Measurements from ENCODE around the gene HASPIN.
A peak's percentile ranks its signal among the peaks of the same experiment; 100 is the strongest.

Gene HASPIN

DNA sequence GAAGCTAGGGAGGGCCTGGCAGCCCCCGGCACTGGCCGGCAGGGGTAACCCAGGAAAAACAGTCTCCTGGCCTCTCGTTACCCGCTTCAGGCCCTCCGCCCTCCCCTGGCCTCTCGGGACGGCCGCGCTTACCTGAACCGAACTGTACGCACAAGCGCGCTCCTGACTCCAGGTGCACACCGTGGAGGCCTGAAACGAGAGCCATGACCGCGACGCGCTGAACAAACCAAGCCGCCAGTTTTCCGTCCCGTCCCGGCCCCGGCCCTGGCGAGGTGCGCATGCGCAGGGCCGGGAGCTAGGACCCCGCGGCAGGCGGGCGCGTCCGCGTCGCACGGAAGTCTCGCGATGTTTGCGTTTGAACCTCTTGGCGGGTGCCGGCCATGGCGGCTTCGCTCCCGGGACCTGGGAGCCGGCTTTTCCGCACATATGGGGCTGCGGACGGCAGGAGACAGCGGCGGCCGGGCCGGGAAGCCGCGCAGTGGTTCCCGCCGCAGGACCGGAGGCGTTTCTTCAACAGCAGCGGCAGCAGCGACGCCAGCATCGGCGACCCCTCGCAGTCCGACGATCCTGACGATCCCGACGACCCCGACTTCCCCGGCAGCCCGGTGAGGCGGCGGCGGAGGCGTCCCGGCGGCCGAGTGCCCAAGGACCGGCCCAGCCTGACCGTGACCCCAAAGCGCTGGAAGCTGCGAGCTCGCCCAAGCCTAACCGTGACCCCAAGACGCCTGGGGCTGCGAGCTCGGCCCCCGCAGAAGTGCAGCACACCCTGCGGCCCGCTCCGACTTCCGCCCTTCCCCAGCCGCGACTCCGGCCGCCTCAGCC is at the start of gene HASPIN:
HASPIN (plus strand) TSS at position 348 of the 822 bp plus-strand sequence; CDS start at position 381, 33 bp downstream.
- Histone ChIP-seq H3K4me3 (ENCODE audit: low read length) (peak within 1 kb of the TSS; percentile 97), H3K9me3 (ENCODE audit: control insufficient read depth, low read length) (no peaks in the 10 kb centered on the region), H3K27me3 (replicated peaks; ENCODE audit: control insufficient read depth, insufficient read depth, low read length) (no peaks in the 10 kb centered on the region), H3K4me1 (ENCODE audit: control insufficient read depth, insufficient read depth, low read length) (peaks cover 37% of the 10 kb centered on the region), H3K36me3 (ENCODE audit: control insufficient read depth, insufficient read depth, low read length, severe bottlenecking) (peaks cover under 1% of the 10 kb centered on the region), H3K9ac (ENCODE audit: low read length) (peak within 1 kb of the TSS; percentile 98)
- DNase-seq (ENCODE audit: low read depth) = peak; percentile 97

DNA sequence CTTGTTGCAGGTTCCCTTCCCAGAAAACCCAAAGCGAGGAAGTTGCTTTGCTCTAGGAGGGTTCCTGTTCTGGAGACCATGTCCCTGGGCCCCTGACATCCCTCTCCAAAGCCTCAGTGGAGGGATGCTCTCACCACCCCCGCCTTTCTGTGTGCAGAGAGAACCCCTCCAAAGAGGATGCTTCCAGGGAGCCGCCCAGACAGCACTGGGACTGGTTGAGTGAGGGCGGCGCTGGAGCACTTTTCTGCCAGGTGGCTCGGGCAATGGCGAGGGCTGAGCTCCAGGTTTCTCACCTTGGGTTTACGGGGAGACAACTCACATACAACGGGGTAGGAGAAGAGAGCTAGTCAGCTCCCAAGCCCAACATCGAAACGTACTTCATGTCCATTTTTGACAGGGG is 47.8 kb upstream of the HASPIN start:
- Histone ChIP-seq H3K9ac (ENCODE audit: low read length) (no peak overlapping the region), H3K4me3 (ENCODE audit: low read length) (no peak overlapping the region), H3K9me3 (ENCODE audit: control insufficient read depth, low read length) (no peaks in the 10 kb centered on the region), H3K27me3 (replicated peaks; ENCODE audit: control insufficient read depth, insufficient read depth, low read length) (peaks cover 5% of the 10 kb centered on the region), H3K4me1 (ENCODE audit: control insufficient read depth, insufficient read depth, low read length) (no peaks in the 10 kb centered on the region), H3K36me3 (ENCODE audit: control insufficient read depth, insufficient read depth, low read length, severe bottlenecking) (no peaks in the 10 kb centered on the region)
- no peak for DNase-seq (ENCODE audit: low read depth)

DNA sequence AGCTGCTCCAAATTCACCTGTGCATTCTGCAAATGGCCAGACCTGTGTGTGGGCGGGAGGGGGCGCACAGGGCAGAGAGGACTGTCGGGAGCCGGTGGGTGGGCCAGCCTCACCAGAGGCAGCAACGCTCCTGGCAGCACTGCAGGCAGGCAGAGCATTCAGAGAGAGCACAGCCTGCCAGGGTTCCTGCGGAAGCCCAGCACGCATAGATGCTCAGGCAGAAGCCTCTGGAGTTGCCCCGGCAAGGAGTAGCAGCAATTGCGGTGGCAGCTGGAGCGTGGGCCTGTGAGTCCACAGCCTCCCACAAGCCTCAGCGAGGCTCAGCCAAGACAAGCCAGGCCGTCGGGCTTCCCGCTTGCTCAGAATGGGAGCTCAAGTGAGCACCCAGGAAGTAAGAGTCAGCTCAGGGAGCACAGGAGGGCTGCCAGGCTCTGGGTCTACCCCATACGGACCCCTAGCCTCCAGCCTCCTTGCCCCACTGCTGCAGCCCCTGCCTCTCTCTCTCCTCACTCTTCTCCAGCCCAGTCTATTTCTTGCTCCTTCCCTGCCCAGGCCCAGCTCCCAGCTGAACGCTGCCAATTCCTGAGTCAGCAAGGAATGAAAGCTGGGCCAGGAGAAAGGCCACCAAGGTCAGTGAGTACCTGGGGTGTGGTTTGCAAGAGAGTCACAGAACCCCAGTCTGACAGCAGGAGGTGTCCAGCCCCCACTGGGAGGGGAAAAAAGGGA is 45.4 kb upstream of the HASPIN start:
- H3K9ac ChIP-seq (ENCODE audit: low read length) = no peak overlapping the region
- H3K27me3 ChIP-seq (replicated peaks; ENCODE audit: control insufficient read depth, insufficient read depth, low read length) = peaks cover 23% of the 10 kb centered on the region
- no peaks in the 10 kb centered on the region for H3K4me1 ChIP-seq (ENCODE audit: control insufficient read depth, insufficient read depth, low read length)
- H3K9me3 ChIP-seq (ENCODE audit: control insufficient read depth, low read length) = no peaks in the 10 kb centered on the region
- H3K4me3 ChIP-seq (ENCODE audit: low read length) = no peak overlapping the region
- DNase-seq (ENCODE audit: low read depth) = no peak
- H3K36me3 ChIP-seq (ENCODE audit: control insufficient read depth, insufficient read depth, low read length, severe bottlenecking) = no peaks in the 10 kb centered on the region

DNA sequence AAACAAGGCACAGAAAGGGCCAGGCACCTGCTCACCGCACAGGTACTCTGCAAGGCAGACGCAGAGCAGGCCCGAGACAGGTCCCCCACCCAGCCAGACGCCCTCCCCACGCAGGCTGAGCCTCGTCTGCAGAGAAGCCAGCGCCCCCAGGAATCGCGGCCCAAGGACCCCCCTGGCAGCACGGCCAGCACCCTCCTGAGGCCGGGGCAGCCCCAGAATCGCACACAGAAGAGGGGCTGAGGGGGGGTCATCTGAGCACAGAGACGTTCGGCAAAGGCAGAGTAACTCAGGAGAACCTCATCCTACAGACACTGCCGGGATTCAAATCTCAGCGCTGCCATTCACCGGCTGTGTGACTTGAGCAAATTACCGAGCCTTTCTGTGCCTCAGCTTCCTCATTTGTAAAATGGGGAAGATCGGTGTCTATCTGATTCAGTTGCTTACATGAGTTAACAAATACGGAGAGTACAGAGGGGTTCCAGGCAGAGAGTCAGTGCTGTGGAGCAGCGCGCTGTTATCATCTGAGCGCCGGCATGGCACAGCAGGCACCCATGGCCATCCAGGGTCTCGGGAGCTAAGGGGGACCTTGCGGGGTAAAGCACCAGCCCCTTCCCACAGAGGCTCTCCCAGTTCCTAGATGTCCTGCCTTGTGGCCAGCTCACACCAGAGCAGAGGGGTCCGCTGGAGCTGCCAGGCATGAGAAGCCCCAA is 44.7 kb upstream of the HASPIN start:
- H3K9ac ChIP-seq (ENCODE audit: low read length) = no peak overlapping the region
- no peak for DNase-seq (ENCODE audit: low read depth)

DNA sequence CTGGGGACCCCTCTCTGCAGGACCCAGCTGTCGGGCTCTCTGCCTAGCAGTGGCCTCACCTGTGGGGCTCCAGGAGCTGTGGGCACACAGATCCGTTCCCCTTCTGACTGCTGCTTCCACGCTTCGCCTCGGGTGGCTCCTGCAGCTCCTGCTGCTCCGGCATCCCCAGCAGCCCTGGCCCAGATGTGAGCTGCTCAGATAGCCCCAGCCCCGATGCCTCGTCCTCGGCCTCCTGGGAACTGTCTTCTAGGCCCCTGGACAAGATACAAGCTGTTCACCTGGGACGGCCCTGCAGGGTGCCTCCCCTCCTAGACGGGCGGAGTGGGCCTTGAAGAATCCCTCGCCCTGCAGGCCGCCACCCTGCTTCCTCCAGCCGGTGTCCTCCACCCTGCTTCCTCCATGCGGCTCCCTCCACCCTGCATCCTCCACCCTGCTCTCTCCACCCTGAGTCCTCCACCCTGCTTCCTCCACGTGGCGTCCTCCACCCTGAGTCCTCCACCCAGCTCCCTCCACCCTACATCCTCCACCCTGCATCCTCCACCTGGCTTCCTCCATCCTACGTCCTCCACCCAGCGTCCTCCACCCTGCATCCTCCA is 44.1 kb upstream of the HASPIN start:
- DNase-seq (ENCODE audit: low read depth) = no peak
- Histone ChIP-seq H3K36me3 (ENCODE audit: control insufficient read depth, insufficient read depth, low read length, severe bottlenecking) (no peaks in the 10 kb centered on the region), H3K9me3 (ENCODE audit: control insufficient read depth, low read length) (no peaks in the 10 kb centered on the region), H3K4me1 (ENCODE audit: control insufficient read depth, insufficient read depth, low read length) (no peaks in the 10 kb centered on the region), H3K27me3 (replicated peaks; ENCODE audit: control insufficient read depth, insufficient read depth, low read length) (peaks cover 32% of the 10 kb centered on the region), H3K4me3 (ENCODE audit: low read length) (no peak overlapping the region), H3K9ac (ENCODE audit: low read length) (no peak overlapping the region)

More for the DNA sequence above, 44.7 kb upstream of the HASPIN start:
- H3K27me3 ChIP-seq (replicated peaks; ENCODE audit: control insufficient read depth, insufficient read depth, low read length) = peaks cover 27% of the 10 kb centered on the region
- H3K4me1 ChIP-seq (ENCODE audit: control insufficient read depth, insufficient read depth, low read length) = no peaks in the 10 kb centered on the region
- H3K9me3 ChIP-seq (ENCODE audit: control insufficient read depth, low read length) = no peaks in the 10 kb centered on the region
- H3K36me3 ChIP-seq (ENCODE audit: control insufficient read depth, insufficient read depth, low read length, severe bottlenecking) = no peaks in the 10 kb centered on the region
- no peak overlapping the region for H3K4me3 ChIP-seq (ENCODE audit: low read length)

DNA sequence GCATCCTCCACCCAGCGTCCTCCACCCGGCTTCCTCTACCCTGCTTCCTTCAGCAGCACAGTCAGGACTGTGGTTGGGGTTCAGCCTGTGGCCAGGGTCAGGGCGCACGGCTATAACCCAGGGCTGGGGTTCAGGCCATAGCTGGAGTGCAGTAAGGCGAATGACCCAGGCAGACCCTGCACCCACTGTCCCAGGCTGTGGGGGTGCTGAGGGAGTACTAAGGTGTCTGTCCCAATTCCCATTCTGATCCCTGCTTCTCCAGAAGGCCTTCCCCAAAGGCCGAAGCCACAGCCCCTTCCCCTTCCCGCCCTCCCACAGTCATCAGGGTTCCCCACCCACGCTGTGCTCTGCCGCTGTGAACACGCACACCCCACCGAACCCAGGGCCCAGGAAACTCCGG is 42.6 kb upstream of the HASPIN start:
- Histone ChIP-seq H3K9me3 (ENCODE audit: control insufficient read depth, low read length) (no peaks in the 10 kb centered on the region), H3K4me3 (ENCODE audit: low read length) (no peak overlapping the region), H3K9ac (ENCODE audit: low read length) (no peak overlapping the region), H3K4me1 (ENCODE audit: control insufficient read depth, insufficient read depth, low read length) (no peaks in the 10 kb centered on the region), H3K27me3 (replicated peaks; ENCODE audit: control insufficient read depth, insufficient read depth, low read length) (peaks cover 38% of the 10 kb centered on the region), H3K36me3 (ENCODE audit: control insufficient read depth, insufficient read depth, low read length, severe bottlenecking) (no peaks in the 10 kb centered on the region)
- DNase-seq (ENCODE audit: low read depth) = no peak

DNA sequence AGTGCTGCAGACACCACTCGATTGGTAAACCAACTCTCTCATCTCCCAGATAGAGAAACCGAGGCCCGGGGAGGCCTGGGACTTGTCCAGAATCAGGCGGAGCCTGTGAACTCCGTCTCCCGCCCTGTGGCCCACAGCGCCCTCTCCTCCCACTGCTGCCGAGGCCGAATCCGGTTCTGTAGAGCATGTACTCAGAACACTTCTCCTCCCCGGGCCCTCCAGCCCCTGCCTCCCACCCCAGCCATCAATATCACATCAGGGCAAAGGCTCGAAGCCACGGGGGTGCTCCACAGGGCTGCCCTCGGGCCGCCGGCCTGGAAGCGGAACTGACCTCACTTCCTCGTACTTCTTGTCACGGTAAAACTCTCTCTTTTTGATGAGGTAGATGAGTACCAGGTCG is 42.1 kb upstream of the HASPIN start:
- DNase-seq (ENCODE audit: low read depth) = no peak
- Histone ChIP-seq H3K4me3 (ENCODE audit: low read length) (no peak overlapping the region), H3K4me1 (ENCODE audit: control insufficient read depth, insufficient read depth, low read length) (no peaks in the 10 kb centered on the region), H3K9ac (ENCODE audit: low read length) (no peak overlapping the region), H3K27me3 (replicated peaks; ENCODE audit: control insufficient read depth, insufficient read depth, low read length) (peaks cover 38% of the 10 kb centered on the region), H3K9me3 (ENCODE audit: control insufficient read depth, low read length) (no peaks in the 10 kb centered on the region), H3K36me3 (ENCODE audit: control insufficient read depth, insufficient read depth, low read length, severe bottlenecking) (no peaks in the 10 kb centered on the region)

DNA sequence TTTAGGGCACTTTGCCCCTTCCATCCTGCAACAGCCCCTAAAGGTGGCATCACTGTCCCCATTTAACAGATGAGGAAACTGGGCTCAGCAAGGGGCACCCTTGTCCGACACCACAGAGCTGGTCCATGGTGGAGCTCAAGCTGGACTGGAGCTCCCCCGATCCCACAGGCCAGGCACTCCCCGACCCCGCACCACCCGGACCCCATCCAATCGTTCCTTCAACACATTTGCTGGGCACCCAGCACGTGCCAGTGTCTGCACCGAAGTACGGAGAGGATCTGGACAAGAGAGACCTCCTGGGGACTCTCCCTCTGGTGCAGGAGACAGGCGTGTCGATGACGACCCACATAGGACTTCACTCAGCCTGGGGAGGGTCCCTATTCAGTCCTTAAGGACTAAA is 41.7 kb upstream of the HASPIN start:
- Histone ChIP-seq H3K9me3 (ENCODE audit: control insufficient read depth, low read length) (no peaks in the 10 kb centered on the region), H3K4me1 (ENCODE audit: control insufficient read depth, insufficient read depth, low read length) (no peaks in the 10 kb centered on the region), H3K9ac (ENCODE audit: low read length) (no peak overlapping the region), H3K36me3 (ENCODE audit: control insufficient read depth, insufficient read depth, low read length, severe bottlenecking) (no peaks in the 10 kb centered on the region), H3K4me3 (ENCODE audit: low read length) (no peak overlapping the region), H3K27me3 (replicated peaks; ENCODE audit: control insufficient read depth, insufficient read depth, low read length) (peaks cover 38% of the 10 kb centered on the region)
- DNase-seq (ENCODE audit: low read depth) = no peak

DNA sequence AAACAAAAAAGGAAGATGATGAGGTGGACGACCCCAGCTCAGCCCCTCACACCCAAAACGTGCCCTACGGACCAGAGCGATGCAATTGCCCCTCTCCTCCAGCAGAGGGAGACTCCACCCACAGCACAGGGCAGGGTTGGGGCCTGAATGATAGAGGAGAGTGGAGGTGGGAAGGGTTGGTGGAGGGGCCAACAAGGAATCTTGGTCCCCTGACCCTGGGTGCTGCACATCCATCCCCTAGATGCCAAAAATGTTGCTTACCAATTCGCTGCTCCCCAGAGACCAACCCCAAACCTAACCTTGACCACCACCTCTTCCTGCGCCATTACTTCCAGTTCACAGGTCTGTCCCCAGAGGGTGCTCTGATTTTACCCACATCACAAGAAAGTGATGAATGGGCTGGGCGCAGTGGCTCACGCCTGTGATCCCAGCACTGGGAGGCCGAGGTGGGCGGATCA is 40.6 kb upstream of the HASPIN start:
- H3K4me3 ChIP-seq (ENCODE audit: low read length) = no peak overlapping the region
- DNase-seq (ENCODE audit: low read depth) = peak; percentile 66
- H3K9ac ChIP-seq (ENCODE audit: low read length) = no peak overlapping the region
- no peaks in the 10 kb centered on the region for H3K36me3 ChIP-seq (ENCODE audit: control insufficient read depth, insufficient read depth, low read length, severe bottlenecking)
- no peaks in the 10 kb centered on the region for H3K9me3 ChIP-seq (ENCODE audit: control insufficient read depth, low read length)
- H3K27me3 ChIP-seq (replicated peaks; ENCODE audit: control insufficient read depth, insufficient read depth, low read length) = peaks cover 38% of the 10 kb centered on the region
- H3K4me1 ChIP-seq (ENCODE audit: control insufficient read depth, insufficient read depth, low read length) = no peaks in the 10 kb centered on the region

DNA sequence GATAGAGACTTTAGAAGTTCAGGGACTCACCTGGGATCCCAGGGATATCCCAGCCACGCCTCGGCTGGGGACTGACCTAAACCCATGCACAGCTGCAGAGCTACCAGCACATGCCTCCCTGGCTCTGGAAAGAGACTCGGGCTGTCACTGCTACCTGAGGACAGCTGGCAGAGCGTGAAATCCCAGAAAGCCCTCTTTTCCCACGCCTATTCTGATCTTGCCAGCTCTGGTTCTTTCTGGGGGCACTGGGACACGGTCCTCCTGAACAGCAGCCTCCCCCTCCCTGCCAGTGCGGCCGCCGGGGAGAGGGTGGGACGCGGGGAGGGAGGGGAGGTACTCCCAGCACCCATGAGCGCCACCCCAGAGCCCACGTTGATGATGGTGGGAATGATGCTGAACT is 38.5 kb upstream of the HASPIN start:
- no peaks in the 10 kb centered on the region for H3K4me1 ChIP-seq (ENCODE audit: control insufficient read depth, insufficient read depth, low read length)
- DNase-seq (ENCODE audit: low read depth) = no peak
- no peak overlapping the region for H3K9ac ChIP-seq (ENCODE audit: low read length)
- H3K4me3 ChIP-seq (ENCODE audit: low read length) = no peak overlapping the region
- peaks cover 33% of the 10 kb centered on the region for H3K27me3 ChIP-seq (replicated peaks; ENCODE audit: control insufficient read depth, insufficient read depth, low read length)
- no peaks in the 10 kb centered on the region for H3K36me3 ChIP-seq (ENCODE audit: control insufficient read depth, insufficient read depth, low read length, severe bottlenecking)
- no peaks in the 10 kb centered on the region for H3K9me3 ChIP-seq (ENCODE audit: control insufficient read depth, low read length)

Data from adipocyte (in vitro differentiated cells).